OCI-LY7 (cell line): ENCODE results near the gene BTBD9.

Experiments
- CTCF ChIP-seq: fragments of 200-600 bp; sonication (generic); conservative IDR thresholded peaks from 2 replicates; pipeline ENCODE4 v1.5.1; 2014; ENCODE audit warnings: mild to moderate bottlenecking, antibody characterized with exemption, low read length, moderate library complexity, mixed read lengths
- EZH2phosphoT487 ChIP-seq: fragments of 200-600 bp; sonication (generic); IDR thresholded peaks from 2 replicates; pipeline ENCODE4 v1.6.1; 2018; ENCODE audit warnings: low read depth, borderline replicate concordance, mild to moderate bottlenecking, mixed run types, antibody characterized with exemption, low read length, moderate library complexity, mixed read lengths

- TF ChIP-seq EZH2phosphoT487, result no peak
- TF ChIP-seq CTCF, result no peak
These were observed 372.8 kb downstream of the BTBD9 start for GRCh38 chr6:38266921-38267354.
